ENCODE measurements around the gene KSR1. TPM values are rescaled to one million over a fixed set of nuclear protein-coding genes. Genes with fewer than 3 reads are reported as not detected.

KSR1 gene
- total RNA-seq, 1 experiment from 2014 or later: 4.5 TPM

DNA sequence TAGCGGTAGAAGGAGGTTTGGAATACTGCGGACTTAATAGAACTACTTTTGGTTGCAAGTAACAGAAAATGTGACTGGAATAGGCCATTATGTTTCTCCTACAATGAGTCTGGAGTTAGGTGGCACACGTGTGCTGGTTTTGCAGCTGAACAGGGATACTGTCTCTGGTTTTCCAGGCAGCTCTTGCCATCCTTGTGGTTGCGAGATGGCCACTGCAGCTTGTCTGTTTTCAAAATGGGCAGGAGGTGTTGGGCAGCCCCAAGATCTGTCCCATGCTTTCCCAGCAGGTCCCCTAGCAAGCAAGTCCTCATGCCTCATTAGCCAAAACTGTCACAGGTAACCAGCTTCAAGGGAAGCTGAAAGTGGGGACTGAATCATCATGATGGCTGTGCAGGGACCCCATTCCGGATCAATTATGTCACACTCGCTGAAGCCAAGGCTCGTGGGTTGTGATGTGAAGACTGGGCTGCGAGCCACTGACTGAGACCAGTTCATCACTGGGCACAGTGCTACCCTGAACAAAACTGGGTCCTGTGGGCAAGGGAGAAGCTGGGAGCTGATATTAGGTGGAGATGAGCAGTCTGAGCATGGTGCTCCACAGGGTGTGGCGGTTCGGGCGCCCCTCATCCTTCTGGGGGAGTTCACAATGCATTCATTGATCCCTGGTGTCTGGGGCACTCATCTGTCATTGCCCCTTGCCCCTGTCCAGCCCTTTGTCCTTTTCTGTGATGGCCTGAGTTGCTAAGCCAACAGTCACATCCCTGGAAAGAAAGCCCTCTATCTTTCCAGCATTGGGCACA, 82.1 kb downstream of the KSR1 start:
- Mint-ChIP-seq H3K4me1 (ENCODE audit: low read depth, unreplicated experiment) (no peaks in the 10 kb centered on the region), H3K36me3 (ENCODE audit: insufficient read depth, unreplicated experiment) (no peaks in the 10 kb centered on the region), H3K27ac (ENCODE audit: unreplicated experiment) (no peak overlapping the region), H3K4me3 (ENCODE audit: low read depth, unreplicated experiment) (no peak overlapping the region), H3K9me3 (ENCODE audit: low read depth, unreplicated experiment) (no peaks in the 10 kb centered on the region), H3K27me3 (ENCODE audit: unreplicated experiment) (peaks cover 13% of the 10 kb centered on the region)
- TF ChIP-seq, protein P1, sequence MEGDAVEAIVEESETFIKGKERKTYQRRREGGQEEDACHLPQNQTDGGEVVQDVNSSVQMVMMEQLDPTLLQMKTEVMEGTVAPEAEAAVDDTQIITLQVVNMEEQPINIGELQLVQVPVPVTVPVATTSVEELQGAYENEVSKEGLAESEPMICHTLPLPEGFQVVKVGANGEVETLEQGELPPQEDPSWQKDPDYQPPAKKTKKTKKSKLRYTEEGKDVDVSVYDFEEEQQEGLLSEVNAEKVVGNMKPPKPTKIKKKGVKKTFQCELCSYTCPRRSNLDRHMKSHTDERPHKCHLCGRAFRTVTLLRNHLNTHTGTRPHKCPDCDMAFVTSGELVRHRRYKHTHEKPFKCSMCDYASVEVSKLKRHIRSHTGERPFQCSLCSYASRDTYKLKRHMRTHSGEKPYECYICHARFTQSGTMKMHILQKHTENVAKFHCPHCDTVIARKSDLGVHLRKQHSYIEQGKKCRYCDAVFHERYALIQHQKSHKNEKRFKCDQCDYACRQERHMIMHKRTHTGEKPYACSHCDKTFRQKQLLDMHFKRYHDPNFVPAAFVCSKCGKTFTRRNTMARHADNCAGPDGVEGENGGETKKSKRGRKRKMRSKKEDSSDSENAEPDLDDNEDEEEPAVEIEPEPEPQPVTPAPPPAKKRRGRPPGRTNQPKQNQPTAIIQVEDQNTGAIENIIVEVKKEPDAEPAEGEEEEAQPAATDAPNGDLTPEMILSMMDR (IDR thresholded peaks at IDR 0.05; ENCODE audit: unreplicated experiment): no peak
- intact Hi-C loops (cut with micrococcal nuclease; ENCODE audit: unreplicated experiment): no loop called here
- no peak for DNase-seq
- BruUV-seq (replicated peaks): no TSS peak
- CTCF ChIA-PET: no interaction called here

DNA sequence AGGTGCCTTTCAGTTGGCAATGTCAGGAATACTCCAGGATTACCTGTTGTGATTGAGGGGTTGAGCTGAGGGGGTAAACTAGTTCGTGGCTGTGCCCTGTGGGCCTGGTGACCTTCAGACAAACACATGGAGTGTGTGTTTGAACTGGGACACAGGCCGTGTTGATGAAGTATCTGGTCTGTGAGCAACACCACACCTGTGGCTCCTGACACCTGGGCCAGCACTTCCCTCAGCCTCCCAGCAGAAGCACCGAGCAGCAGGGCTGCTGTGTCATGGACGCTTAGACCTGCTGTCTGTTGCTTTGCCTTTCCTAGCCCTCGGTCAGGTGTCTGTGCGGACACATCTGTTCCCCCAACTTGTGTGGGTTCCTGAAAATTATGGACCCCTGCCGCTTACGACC, 82.9 kb downstream of the KSR1 start:
- Mint-ChIP-seq H3K27ac (ENCODE audit: unreplicated experiment) (no peak overlapping the region), H3K4me3 (ENCODE audit: low read depth, unreplicated experiment) (no peak overlapping the region), H3K4me1 (ENCODE audit: low read depth, unreplicated experiment) (no peaks in the 10 kb centered on the region), H3K27me3 (ENCODE audit: unreplicated experiment) (peaks cover 13% of the 10 kb centered on the region), H3K9me3 (ENCODE audit: low read depth, unreplicated experiment) (no peaks in the 10 kb centered on the region), H3K36me3 (ENCODE audit: insufficient read depth, unreplicated experiment) (no peaks in the 10 kb centered on the region)
- TF ChIP-seq, protein P1 (IDR thresholded peaks at IDR 0.05; ENCODE audit: unreplicated experiment): no peak
- CTCF ChIA-PET: no interaction called here
- intact Hi-C loops (cut with micrococcal nuclease; ENCODE audit: unreplicated experiment): no loop called here
- DNase-seq: no peak
- BruUV-seq (replicated peaks): no TSS peak

GRCh38 chr17:27539794-27540317, 83.6 kb downstream of the KSR1 start:
- H3K4me3 Mint-ChIP-seq (ENCODE audit: low read depth, unreplicated experiment): no peak overlapping the region
- peaks cover 13% of the 10 kb centered on the region for H3K27me3 Mint-ChIP-seq (ENCODE audit: unreplicated experiment)
- intact Hi-C loops (cut with micrococcal nuclease; ENCODE audit: unreplicated experiment): no loop called here
- H3K4me1 Mint-ChIP-seq (ENCODE audit: low read depth, unreplicated experiment): no peaks in the 10 kb centered on the region
- no peaks in the 10 kb centered on the region for H3K9me3 Mint-ChIP-seq (ENCODE audit: low read depth, unreplicated experiment)
- TF ChIP-seq, protein P1 (IDR thresholded peaks at IDR 0.05; ENCODE audit: unreplicated experiment): no peak
- CTCF ChIA-PET: interaction anchor here (0.8 kb wide), 1 partner anchor 13 kb away, joined by 3 read pairs; no protein-coding TSS in a partner anchor
- no peak overlapping the region for H3K27ac Mint-ChIP-seq (ENCODE audit: unreplicated experiment)
- DNase-seq: no peak
- BruUV-seq (replicated peaks): no TSS peak
- no peaks in the 10 kb centered on the region for H3K36me3 Mint-ChIP-seq (ENCODE audit: insufficient read depth, unreplicated experiment)

DNA sequence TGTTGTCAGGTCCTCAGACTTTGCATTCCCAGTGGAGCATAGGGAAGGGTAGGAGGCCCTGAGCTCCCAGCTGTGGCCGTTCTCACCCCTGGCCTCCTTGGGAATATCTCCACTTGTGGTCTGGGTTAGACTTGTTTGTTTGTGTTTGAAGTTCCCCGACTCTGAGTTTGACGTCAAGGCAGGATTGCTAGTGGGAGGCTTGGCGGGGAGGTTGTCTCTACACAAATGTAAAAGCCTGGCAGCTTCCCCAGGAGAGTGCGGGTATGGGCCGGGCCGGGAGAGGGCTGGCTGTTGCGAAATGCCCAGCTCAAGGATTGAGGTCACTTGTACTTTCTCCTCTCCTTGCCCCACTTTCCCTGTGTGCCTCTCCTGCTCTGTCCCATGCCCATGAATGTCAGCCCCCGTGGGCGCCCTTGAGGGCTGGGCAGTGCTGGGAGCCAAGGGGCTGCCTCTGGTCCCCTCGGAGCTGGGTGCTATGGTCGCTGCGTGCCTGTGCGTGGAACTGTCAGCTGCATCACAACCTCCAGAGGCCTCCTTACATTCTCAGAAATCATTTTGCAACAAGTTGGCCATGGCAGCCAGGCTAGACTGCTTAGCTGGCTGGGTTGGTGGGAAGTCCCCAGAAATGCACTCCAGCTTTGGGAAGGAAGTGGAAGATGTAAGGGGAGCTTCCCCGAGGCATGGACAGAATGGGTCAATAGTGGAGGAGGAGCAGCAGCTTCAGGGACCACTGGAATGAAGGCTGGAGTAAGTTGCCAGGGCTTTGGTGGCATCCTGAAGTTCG, 84.3 kb downstream of the KSR1 start:
- H3K27ac Mint-ChIP-seq (ENCODE audit: unreplicated experiment): no peak overlapping the region

More for the DNA sequence above, 84.3 kb downstream of the KSR1 start:
- intact Hi-C loops (cut with micrococcal nuclease; ENCODE audit: unreplicated experiment): no loop called here
- H3K9me3 Mint-ChIP-seq (ENCODE audit: low read depth, unreplicated experiment): no peaks in the 10 kb centered on the region
- TF ChIP-seq, protein P1 (IDR thresholded peaks at IDR 0.05; ENCODE audit: unreplicated experiment): no peak
- CTCF ChIA-PET: interaction anchor here (0.8 kb wide), 1 partner anchor 12 kb away, joined by 3 read pairs; no protein-coding TSS in a partner anchor
- no peak for DNase-seq
- BruUV-seq (replicated peaks): no TSS peak
- H3K4me3 Mint-ChIP-seq (ENCODE audit: low read depth, unreplicated experiment): no peak overlapping the region
- H3K27me3 Mint-ChIP-seq (ENCODE audit: unreplicated experiment): peaks cover 14% of the 10 kb centered on the region
- H3K36me3 Mint-ChIP-seq (ENCODE audit: insufficient read depth, unreplicated experiment): no peaks in the 10 kb centered on the region
- no peaks in the 10 kb centered on the region for H3K4me1 Mint-ChIP-seq (ENCODE audit: low read depth, unreplicated experiment)
